Chondrocyte (in vitro differentiated cells): ENCODE results near the gene CDCA3. TPM values are rescaled to one million over a fixed set of nuclear protein-coding genes. Genes with fewer than 3 reads are reported as not detected.

Experiments
- DNase-seq: peaks from one replicate; pipeline ENCODE4 v3.0.0; 2021; ENCODE audit warnings: mixed read lengths, low spot score
- H3K27ac Mint-ChIP-seq: one replicate; pipeline ENCODE4 v1.8.0; 2021; ENCODE audit warnings: mild to moderate bottlenecking, moderate library complexity, mixed read lengths; ENCODE audit not compliant: unreplicated experiment
- H3K27me3 Mint-ChIP-seq: 2 replicates; pipeline ENCODE4 v1.8.0; 2021; ENCODE audit warnings: low read depth, mixed read lengths
- H3K36me3 Mint-ChIP-seq: 2 replicates; pipeline ENCODE4 v1.8.0; 2021; ENCODE audit warnings: low read depth, mixed read lengths
- H3K4me1 Mint-ChIP-seq: 2 replicates; pipeline ENCODE4 v1.8.0; 2021; ENCODE audit warnings: low read depth, mild to moderate bottlenecking, mixed read lengths
- H3K4me3 Mint-ChIP-seq: one replicate; pipeline ENCODE4 v1.8.0; 2021; ENCODE audit warnings: mild to moderate bottlenecking, moderate library complexity, mixed read lengths; ENCODE audit not compliant: unreplicated experiment
- H3K9me3 Mint-ChIP-seq: 2 replicates; pipeline ENCODE4 v1.8.0; 2021; ENCODE audit warnings: low read depth, mixed read lengths
- CTCF ChIP-seq: fragments of 200-600 bp; sonication (generic); IDR thresholded peaks from 2 replicates; pipeline ENCODE4 v1.5.0; 2021; ENCODE audit warnings: antibody characterized with exemption, mild to moderate bottlenecking, moderate library complexity
- total RNA-seq: library from RNA; stranded (reverse); gene quantifications from 3 replicates; pipeline ENCODE4 v1.2.1, GENCODE V29; 2021

CDCA3 gene
- total RNA-seq, 1 donor from 2014 or later: 5.6 TPM

- Mint-ChIP-seq H3K4me1 (peaks cover 17% of the 10 kb centered on the region), H3K4me3 (no peak overlapping the region), H3K27me3 (no peaks in the 10 kb centered on the region), H3K36me3 (peaks cover 35% of the 10 kb centered on the region), H3K27ac (no peak overlapping the region), H3K9me3 (no peaks in the 10 kb centered on the region)
- TF ChIP-seq CTCF: no peak
- DNase-seq: no peak
Measured at GRCh38 chr12:6846316-6846869, 4.7 kb downstream of the CDCA3 start.

GRCh38 chr12:6845395-6845794, 5.7 kb downstream of the CDCA3 start:
- no peak for TF ChIP-seq CTCF
- no peak for DNase-seq
- H3K27ac Mint-ChIP-seq: no peak overlapping the region
- H3K27me3 Mint-ChIP-seq: no peaks in the 10 kb centered on the region
- H3K4me3 Mint-ChIP-seq: no peak overlapping the region
- peaks cover 9% of the 10 kb centered on the region for H3K4me1 Mint-ChIP-seq
- no peaks in the 10 kb centered on the region for H3K9me3 Mint-ChIP-seq
- peaks cover 35% of the 10 kb centered on the region for H3K36me3 Mint-ChIP-seq

- H3K9me3 Mint-ChIP-seq: no peaks in the 10 kb centered on the region
- H3K36me3 Mint-ChIP-seq: peaks cover 34% of the 10 kb centered on the region
- H3K27me3 Mint-ChIP-seq: no peaks in the 10 kb centered on the region
- no peak for DNase-seq
- H3K4me3 Mint-ChIP-seq: no peak overlapping the region
- H3K27ac Mint-ChIP-seq: no peak overlapping the region
- no peaks in the 10 kb centered on the region for H3K4me1 Mint-ChIP-seq
- no peak for TF ChIP-seq CTCF
Measured at GRCh38 chr12:6843118-6843902, 7.8 kb downstream of the CDCA3 start.

GRCh38 chr12:6842075-6842474, 9.0 kb downstream of the CDCA3 start:
- H3K4me3 Mint-ChIP-seq: no peak overlapping the region
- H3K4me1 Mint-ChIP-seq: no peaks in the 10 kb centered on the region
- peaks cover 35% of the 10 kb centered on the region for H3K36me3 Mint-ChIP-seq
- H3K27ac Mint-ChIP-seq: no peak overlapping the region
- no peak for TF ChIP-seq CTCF
- H3K27me3 Mint-ChIP-seq: no peaks in the 10 kb centered on the region
- no peaks in the 10 kb centered on the region for H3K9me3 Mint-ChIP-seq
- DNase-seq: no peak

GRCh38 chr12:6840761-6841515, 10.1 kb downstream of the CDCA3 start, which contains the start of gene GNB3:
Gene GNB3 (plus strand): TSS chr12:6840925. CDS start chr12:6841288, 363 bp downstream.
- no peak for TF ChIP-seq CTCF
- Mint-ChIP-seq H3K27me3 (no peaks in the 10 kb centered on the region), H3K9me3 (no peaks in the 10 kb centered on the region), H3K27ac (no peak within 1 kb of the TSS), H3K4me1 (no peaks in the 10 kb centered on the region), H3K36me3 (peaks cover 34% of the 10 kb centered on the region), H3K4me3 (no peak within 1 kb of the TSS)
- DNase-seq: no peak
